Fibroblast of peridontal ligament (primary cell): ENCODE data around the gene CREM.

Experiments
- DNase-seq: peaks from one replicate; pipeline ENCODE4 v3.0.0-alpha.2; 2010; ENCODE audit errors: extremely low read depth

The CREM gene

GRCh38 chr10:35219891-35220890 lies 93.5 kb downstream of the CREM start:
- DNase-seq = no peak

GRCh38 chr10:35223016-35223415 lies 96.4 kb downstream of the CREM start:
- no peak for DNase-seq

GRCh38 chr10:35224045-35224740 lies 97.5 kb downstream of the CREM start:
- no peak for DNase-seq

GRCh38 chr10:35225204-35225603 lies 98.6 kb downstream of the CREM start:
- no peak for DNase-seq

GRCh38 chr10:35226507-35226906 lies 99.9 kb downstream of the CREM start:
- DNase-seq = no peak

GRCh38 chr10:35228058-35228457 lies 101.4 kb downstream of the CREM start:
- no peak for DNase-seq

GRCh38 chr10:35231646-35232045 lies 105.0 kb downstream of the CREM start:
- DNase-seq = no peak

- DNase-seq = no peak
These were observed 105.9 kb downstream of the CREM start for GRCh38 chr10:35232527-35232926.

GRCh38 chr10:35234073-35234472 lies 107.4 kb downstream of the CREM start:
- no peak for DNase-seq

GRCh38 chr10:35236739-35237138 lies 110.1 kb downstream of the CREM start:
- DNase-seq = peak; percentile 43

GRCh38 chr10:35237766-35238512 lies 111.3 kb downstream of the CREM start:
- no peak for DNase-seq

GRCh38 chr10:35244549-35244948 lies 117.9 kb downstream of the CREM start:
- DNase-seq = no peak

GRCh38 chr10:35246770-35247343 lies 120.2 kb downstream of the CREM start:
- DNase-seq = no peak

GRCh38 chr10:35251373-35252100 lies 124.9 kb downstream of the CREM start:
- DNase-seq = no peak

- DNase-seq = no peak
These were observed 130.7 kb downstream of the CREM start for GRCh38 chr10:35257057-35257983.

- DNase-seq = peak; percentile 95
These were observed 133.2 kb downstream of the CREM start for GRCh38 chr10:35259769-35260397.

- DNase-seq = no peak
These were observed 135.8 kb downstream of the CREM start for GRCh38 chr10:35262436-35262835.
